SIG-M5 (cell line): Measurements from ENCODE around the gene PHACTR3.

Experiments used
- DNase-seq: peaks from one replicate; lab custom pipeline; 2025; lab: John Stamatoyannopoulos, UW

Gene PHACTR3

GRCh38 chr20:59731376-59731775 lies 127.0 kb downstream of the PHACTR3 start:
- no peak for DNase-seq

- no peak for DNase-seq
These were observed 129.0 kb downstream of the PHACTR3 start for GRCh38 chr20:59733351-59733750.

- no peak for DNase-seq
These were observed 131.1 kb downstream of the PHACTR3 start for GRCh38 chr20:59735486-59735885.

- DNase-seq: no peak
These were observed 131.6 kb downstream of the PHACTR3 start for GRCh38 chr20:59735917-59736316.

GRCh38 chr20:59736366-59736765 lies 132.0 kb downstream of the PHACTR3 start:
- DNase-seq: no peak

- no peak for DNase-seq
These were observed 132.8 kb downstream of the PHACTR3 start for GRCh38 chr20:59737073-59737666.

GRCh38 chr20:59737816-59738215 lies 133.5 kb downstream of the PHACTR3 start:
- DNase-seq: no peak

GRCh38 chr20:59738851-59739250 lies 134.5 kb downstream of the PHACTR3 start:
- no peak for DNase-seq

GRCh38 chr20:59740621-59741020 lies 136.3 kb downstream of the PHACTR3 start:
- DNase-seq: no peak

GRCh38 chr20:59741073-59741472 lies 136.7 kb downstream of the PHACTR3 start:
- DNase-seq: no peak

GRCh38 chr20:59742351-59743095 lies 138.2 kb downstream of the PHACTR3 start:
- DNase-seq: no peak

GRCh38 chr20:59743308-59743707 lies 139.0 kb downstream of the PHACTR3 start:
- no peak for DNase-seq

GRCh38 chr20:59743767-59744485 lies 139.6 kb downstream of the PHACTR3 start:
- DNase-seq: no peak

GRCh38 chr20:59744756-59745155 lies 140.4 kb downstream of the PHACTR3 start:
- no peak for DNase-seq

- DNase-seq: no peak
These were observed 140.9 kb downstream of the PHACTR3 start for GRCh38 chr20:59745201-59745600.

GRCh38 chr20:59745716-59746115 lies 141.4 kb downstream of the PHACTR3 start:
- no peak for DNase-seq

GRCh38 chr20:59746155-59746554 lies 141.8 kb downstream of the PHACTR3 start:
- DNase-seq: no peak

- DNase-seq: no peak
These were observed 143.6 kb downstream of the PHACTR3 start for GRCh38 chr20:59747671-59748515.

GRCh38 chr20:59748619-59749191 lies 144.4 kb downstream of the PHACTR3 start:
- DNase-seq: no peak

GRCh38 chr20:59749301-59749700 lies 145.0 kb downstream of the PHACTR3 start:
- no peak for DNase-seq

- DNase-seq: no peak
These were observed 146.0 kb downstream of the PHACTR3 start for GRCh38 chr20:59750209-59750840.
